MM.1S (cell line): ENCODE measurements around the gene CHN2.

Experiments
- DNase-seq: peaks from one replicate; pipeline ENCODE4 v3.0.0-alpha.2; 2015
- H2AFZ ChIP-seq: fragments of 300-600 bp; sonication (generic); 2 replicates; pipeline ENCODE4 v1.6.0; 2016; ENCODE audit warnings: antibody characterized with exemption, low read length
- H3F3A ChIP-seq: fragments of 300-600 bp; sonication (generic); 2 replicates; pipeline ENCODE4 v1.6.1; 2016; ENCODE audit warnings: mild to moderate bottlenecking, antibody characterized with exemption, low read length, moderate library complexity, mixed read lengths; ENCODE audit not compliant: insufficient read depth
- H3K27ac ChIP-seq: fragments of 300-600 bp; sonication (generic); 2 replicates; pipeline ENCODE4 v1.5.1; 2016; ENCODE audit warnings: mild to moderate bottlenecking, low read length
- H3K27me3 ChIP-seq: fragments of 300-600 bp; sonication (generic); replicated peaks from 2 replicates; pipeline ENCODE4 v1.6.0; 2016; ENCODE audit warnings: low read length; ENCODE audit not compliant: insufficient read depth
- H3K36me3 ChIP-seq: fragments of 300-600 bp; sonication (generic); replicated peaks from 2 replicates; pipeline ENCODE4 v1.6.1; 2016; ENCODE audit warnings: mild to moderate bottlenecking, low read length, mixed read lengths; ENCODE audit not compliant: insufficient read depth
- H3K4me1 ChIP-seq: fragments of 300-600 bp; sonication (generic); 2 replicates; pipeline ENCODE4 v1.6.1; 2016; ENCODE audit warnings: low read length, mixed read lengths
- H3K4me2 ChIP-seq: fragments of 300-600 bp; sonication (generic); 2 replicates; pipeline ENCODE4 v1.6.0; 2016; ENCODE audit warnings: low read depth, low read length
- H3K4me3 ChIP-seq: fragments of 300-600 bp; sonication (generic); 2 replicates; pipeline ENCODE4 v1.5.1; 2016; ENCODE audit warnings: low read length, mixed read lengths
- H3K79me2 ChIP-seq: fragments of 300-600 bp; sonication (generic); 2 replicates; pipeline ENCODE4 v1.6.1; 2016; ENCODE audit warnings: mixed run types, low read length, mixed read lengths
- H3K9ac ChIP-seq: fragments of 300-600 bp; sonication (generic); 2 replicates; pipeline ENCODE4 v1.6.1; 2016; ENCODE audit warnings: low read length, mixed read lengths
- H3K9me2 ChIP-seq: fragments of 300-600 bp; sonication (generic); replicated peaks from 2 replicates; pipeline ENCODE4 v1.6.1; 2016; ENCODE audit warnings: mild to moderate bottlenecking, low read length, mixed read lengths; ENCODE audit not compliant: insufficient read depth
- H3K9me3 ChIP-seq: fragments of 300-600 bp; sonication (generic); replicated peaks from 2 replicates; pipeline ENCODE4 v1.6.1; 2016; ENCODE audit warnings: mild to moderate bottlenecking, low read length, mixed read lengths; ENCODE audit not compliant: insufficient read depth
- H4K20me1 ChIP-seq: fragments of 300-600 bp; sonication (generic); 2 replicates; pipeline ENCODE4 v1.6.1; 2016; ENCODE audit warnings: mild to moderate bottlenecking, low read length, moderate library complexity, mixed read lengths; ENCODE audit not compliant: insufficient read depth
- EZH2 ChIP-seq: fragments of 300-600 bp; sonication (generic); optimal IDR thresholded peaks from 2 replicates; pipeline ENCODE3; 2017; ENCODE audit warnings: low read depth, mild to moderate bottlenecking, antibody characterized with exemption, low read length, mixed read lengths
- EZH2phosphoT487 ChIP-seq: fragments of 300-600 bp; sonication (generic); IDR thresholded peaks from 2 replicates; pipeline ENCODE4 v1.6.1; 2018; ENCODE audit warnings: antibody characterized with exemption, low read length
- TF ChIP-seq, protein P1 (sequence below): fragments of 300-600 bp; sonication (generic); IDR thresholded peaks from 2 replicates; pipeline ENCODE4 v1.5.1; 2016; ENCODE audit warnings: antibody characterized with exemption, low read length, mixed read lengths

Gene CHN2

GRCh38 chr7:29249383-29249750 is 54.8 kb downstream of the CHN2 start:
- Histone ChIP-seq H3K4me1 (peaks cover 4% of the 10 kb centered on the region; the same call in 1 of the 2 replicates), H3K27me3 (no peaks in the 10 kb centered on the region), H3F3A (no peaks in the 10 kb centered on the region), H3K9me3 (no peaks in the 10 kb centered on the region), H3K4me2 (no peak overlapping the region), H3K27ac (no peak overlapping the region), H3K4me3 (no peak overlapping the region), H3K9ac (no peak overlapping the region), H3K36me3 (no peaks in the 10 kb centered on the region), H2AFZ (no peak overlapping the region), H4K20me1 (no peaks in the 10 kb centered on the region), H3K79me2 (no peaks in the 10 kb centered on the region), H3K9me2 (no peaks in the 10 kb centered on the region)
- TF ChIP-seq, protein P1, sequence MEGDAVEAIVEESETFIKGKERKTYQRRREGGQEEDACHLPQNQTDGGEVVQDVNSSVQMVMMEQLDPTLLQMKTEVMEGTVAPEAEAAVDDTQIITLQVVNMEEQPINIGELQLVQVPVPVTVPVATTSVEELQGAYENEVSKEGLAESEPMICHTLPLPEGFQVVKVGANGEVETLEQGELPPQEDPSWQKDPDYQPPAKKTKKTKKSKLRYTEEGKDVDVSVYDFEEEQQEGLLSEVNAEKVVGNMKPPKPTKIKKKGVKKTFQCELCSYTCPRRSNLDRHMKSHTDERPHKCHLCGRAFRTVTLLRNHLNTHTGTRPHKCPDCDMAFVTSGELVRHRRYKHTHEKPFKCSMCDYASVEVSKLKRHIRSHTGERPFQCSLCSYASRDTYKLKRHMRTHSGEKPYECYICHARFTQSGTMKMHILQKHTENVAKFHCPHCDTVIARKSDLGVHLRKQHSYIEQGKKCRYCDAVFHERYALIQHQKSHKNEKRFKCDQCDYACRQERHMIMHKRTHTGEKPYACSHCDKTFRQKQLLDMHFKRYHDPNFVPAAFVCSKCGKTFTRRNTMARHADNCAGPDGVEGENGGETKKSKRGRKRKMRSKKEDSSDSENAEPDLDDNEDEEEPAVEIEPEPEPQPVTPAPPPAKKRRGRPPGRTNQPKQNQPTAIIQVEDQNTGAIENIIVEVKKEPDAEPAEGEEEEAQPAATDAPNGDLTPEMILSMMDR, result no peak
- TF ChIP-seq EZH2, result no peak
- no peak for TF ChIP-seq EZH2phosphoT487
- DNase-seq, result no peak

DNA sequence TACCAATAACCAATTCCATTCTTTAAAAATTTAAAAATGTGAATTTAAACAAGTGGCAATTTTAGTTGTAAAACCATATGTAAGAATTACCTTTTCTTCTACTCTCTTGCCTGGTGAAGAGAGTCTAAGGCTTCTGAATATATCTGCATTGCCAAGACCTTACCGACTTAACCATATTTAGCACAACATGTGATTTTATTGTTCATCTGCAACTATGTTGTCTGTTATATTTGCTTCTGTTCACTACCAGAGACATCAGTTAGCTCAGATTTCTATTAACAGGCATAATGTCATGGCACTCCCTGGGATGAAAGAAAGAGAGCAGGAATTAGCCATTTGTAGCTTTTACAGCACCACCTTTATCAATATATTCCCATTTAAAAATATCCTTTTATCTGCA is 55.3 kb downstream of the CHN2 start:
- no peaks in the 10 kb centered on the region for H3K36me3 ChIP-seq
- H3K27ac ChIP-seq, result no peak overlapping the region
- no peaks in the 10 kb centered on the region for H4K20me1 ChIP-seq
- H3K27me3 ChIP-seq, result no peaks in the 10 kb centered on the region
- H3K4me1 ChIP-seq, result no peaks in the 10 kb centered on the region
- no peaks in the 10 kb centered on the region for H3K9me2 ChIP-seq
- TF ChIP-seq, protein P1, result no peak
- TF ChIP-seq EZH2 (no peak), EZH2phosphoT487 (no peak)
- no peak for DNase-seq
- no peaks in the 10 kb centered on the region for H3K79me2 ChIP-seq
- no peaks in the 10 kb centered on the region for H3F3A ChIP-seq
- no peak overlapping the region for H3K4me2 ChIP-seq
- H3K9me3 ChIP-seq, result no peaks in the 10 kb centered on the region
- no peak overlapping the region for H3K4me3 ChIP-seq
- no peak overlapping the region for H2AFZ ChIP-seq
- no peak overlapping the region for H3K9ac ChIP-seq

DNA sequence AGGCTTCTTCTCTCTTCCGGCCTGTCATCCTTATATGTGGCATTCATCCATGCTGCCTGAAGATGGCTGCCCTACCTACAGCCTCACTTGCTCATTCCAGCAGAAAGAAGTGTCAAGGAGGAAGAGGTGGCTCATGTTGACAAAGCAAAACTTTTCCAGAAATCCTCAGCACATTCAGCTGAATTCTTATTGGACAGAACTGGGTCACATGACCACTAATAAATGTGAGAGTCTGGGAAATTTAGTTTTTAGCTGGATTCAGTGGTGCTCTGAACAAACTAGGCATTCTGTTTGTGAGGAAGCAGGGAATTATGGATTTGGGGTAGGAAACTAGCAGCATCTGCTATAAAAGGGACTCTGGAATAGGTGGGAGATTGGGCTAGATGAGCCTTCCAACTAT is 58.6 kb downstream of the CHN2 start:
- Histone ChIP-seq H3K9ac (no peak overlapping the region), H3K4me1 (peaks cover 3% of the 10 kb centered on the region; the same call in 1 of the 2 replicates), H4K20me1 (no peaks in the 10 kb centered on the region), H3K79me2 (no peaks in the 10 kb centered on the region), H3K27ac (no peak overlapping the region), H3K4me3 (no peak overlapping the region), H2AFZ (no peak overlapping the region), H3F3A (no peaks in the 10 kb centered on the region), H3K27me3 (no peaks in the 10 kb centered on the region), H3K9me3 (no peaks in the 10 kb centered on the region), H3K36me3 (no peaks in the 10 kb centered on the region), H3K9me2 (no peaks in the 10 kb centered on the region), H3K4me2 (no peak overlapping the region)
- DNase-seq, result no peak
- TF ChIP-seq EZH2 (no peak), EZH2phosphoT487 (no peak)
- TF ChIP-seq, protein P1, result no peak
